GM12892 (cell line): Measurements from ENCODE around the gene METTL23.

Source experiments
- POLR2A ChIP-seq: IDR thresholded peaks from 2 replicates; pipeline ENCODE4 v1.6.1; 2011; ENCODE audit warnings: low read depth, low read length, control low read depth
- TAF1 ChIP-seq: IDR thresholded peaks from 2 replicates; pipeline ENCODE4 v1.6.1; 2011; ENCODE audit warnings: low read depth, mild to moderate bottlenecking, control low read depth, low read length, borderline replicate concordance

- TF ChIP-seq POLR2A (no peak), TAF1 (no peak)
These were observed 31.4 kb upstream of the METTL23 start for GRCh38 chr17:76695059-76695831.
